Measurements from ENCODE around the gene RYR2.

Gene RYR2

DNA sequence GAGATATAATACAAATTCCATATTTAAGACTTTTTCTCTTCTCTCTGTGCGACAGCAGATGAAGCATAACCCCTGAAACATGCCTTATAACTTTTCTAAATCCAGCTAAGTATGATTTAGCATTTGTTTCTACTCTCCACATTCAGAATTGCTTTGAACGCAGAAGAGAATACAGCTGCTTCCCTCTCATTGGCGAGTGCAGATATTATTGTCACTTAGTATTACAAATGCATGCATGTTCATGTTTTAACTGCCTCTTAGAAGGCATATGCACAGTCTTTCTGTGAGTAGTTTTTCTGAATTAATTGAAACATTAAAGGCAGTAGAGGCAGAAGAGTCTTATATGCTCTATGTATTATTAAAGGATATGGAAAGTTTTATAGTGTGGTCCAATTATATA lies 631.6 kb downstream of the RYR2 start:
- no peak overlapping the region for H3K4me3 ChIP-seq
- H3K27ac ChIP-seq, result no peak overlapping the region

DNA sequence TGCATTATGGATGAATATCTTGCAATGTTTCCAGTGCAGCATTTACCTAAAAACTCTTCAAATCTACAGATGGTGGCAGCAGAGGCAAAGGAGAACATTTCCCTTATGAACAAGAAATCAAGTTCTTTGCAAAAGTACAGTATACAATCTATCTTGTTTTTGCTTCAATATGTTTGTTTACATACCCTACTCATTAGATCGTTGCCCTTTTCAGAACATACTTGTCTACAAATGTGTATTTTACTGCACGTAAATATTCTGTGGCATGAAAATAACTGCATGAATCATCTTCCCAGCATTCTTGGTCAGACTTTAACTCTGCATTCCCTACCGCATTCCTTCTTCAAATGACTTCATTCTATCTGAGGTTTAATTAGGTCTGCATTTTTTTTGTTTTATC lies 636.0 kb downstream of the RYR2 start:
- Histone ChIP-seq H3K4me3 (no peak overlapping the region), H3K27ac (no peak overlapping the region)

DNA sequence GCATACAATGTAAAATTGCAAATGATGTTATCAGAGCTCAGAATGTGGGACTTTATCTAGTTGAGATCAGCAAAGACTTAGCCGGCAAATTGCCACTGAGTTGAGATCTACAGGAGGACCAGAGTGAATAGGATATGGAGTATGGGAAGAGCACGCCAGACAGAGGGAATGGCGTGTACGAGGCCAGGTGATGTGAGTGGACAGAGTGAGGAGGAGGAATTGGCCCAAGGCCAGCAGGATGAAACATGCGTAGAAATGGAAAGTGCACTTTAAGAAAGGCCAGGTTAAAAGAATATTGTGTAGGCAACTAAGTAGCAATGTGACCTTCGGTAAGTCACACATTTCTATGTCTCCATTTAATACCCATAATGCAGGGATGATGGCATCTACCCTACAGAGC lies 637.7 kb downstream of the RYR2 start:
- H3K4me3 ChIP-seq, result no peak overlapping the region
- no peak overlapping the region for H3K27ac ChIP-seq

GRCh38 chr1:237681210-237681609 lies 639.2 kb downstream of the RYR2 start:
- H3K4me3 ChIP-seq, result no peak overlapping the region
- no peak overlapping the region for H3K27ac ChIP-seq

DNA sequence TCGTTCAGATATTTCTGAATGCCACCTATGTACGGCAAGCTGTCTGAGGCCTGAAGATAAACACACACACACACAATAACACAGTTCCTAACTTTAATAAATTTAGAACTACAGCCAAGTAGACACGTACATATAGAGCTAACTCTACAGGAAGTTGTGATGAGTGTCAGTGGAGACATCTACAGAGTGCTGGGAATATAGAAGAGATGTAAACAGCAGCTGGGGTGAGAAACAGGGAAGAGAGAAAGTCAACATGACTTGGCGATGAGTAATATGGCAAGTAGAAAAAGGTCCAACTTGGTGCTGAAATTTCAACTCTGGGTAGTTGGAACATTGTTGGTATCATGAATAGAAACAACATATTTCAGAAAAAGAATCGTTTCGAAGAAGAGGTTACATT lies 642.3 kb downstream of the RYR2 start:
- no peak overlapping the region for H3K27ac ChIP-seq
- no peak overlapping the region for H3K4me3 ChIP-seq

GRCh38 chr1:237685551-237685950 lies 643.6 kb downstream of the RYR2 start:
- no peak overlapping the region for H3K27ac ChIP-seq
- H3K4me3 ChIP-seq, result no peak overlapping the region

DNA sequence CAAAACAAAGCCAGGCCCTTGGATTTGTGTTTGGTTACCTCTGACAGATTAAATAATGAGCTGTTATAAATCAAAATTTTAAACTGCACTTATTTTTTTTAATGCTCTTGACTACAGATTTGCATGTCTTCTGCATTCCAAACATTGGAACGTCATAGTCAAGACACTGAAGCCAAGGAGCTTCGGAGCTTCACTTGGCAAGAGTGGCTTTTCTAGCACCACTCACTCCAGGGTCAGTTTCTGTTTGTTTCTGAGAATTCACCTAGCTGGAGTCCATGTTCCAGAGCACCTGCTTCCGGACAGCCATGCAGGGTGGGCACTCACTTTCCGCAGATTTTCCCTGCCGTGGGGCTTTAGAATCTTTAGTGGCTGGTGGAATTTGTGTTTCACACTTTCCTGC lies 645.8 kb downstream of the RYR2 start:
- H3K4me3 ChIP-seq, result no peak overlapping the region
- H3K27ac ChIP-seq, result no peak overlapping the region

GRCh38 chr1:237690656-237691055 lies 648.7 kb downstream of the RYR2 start:
- Histone ChIP-seq H3K4me3 (no peak overlapping the region), H3K27ac (no peak overlapping the region)

DNA sequence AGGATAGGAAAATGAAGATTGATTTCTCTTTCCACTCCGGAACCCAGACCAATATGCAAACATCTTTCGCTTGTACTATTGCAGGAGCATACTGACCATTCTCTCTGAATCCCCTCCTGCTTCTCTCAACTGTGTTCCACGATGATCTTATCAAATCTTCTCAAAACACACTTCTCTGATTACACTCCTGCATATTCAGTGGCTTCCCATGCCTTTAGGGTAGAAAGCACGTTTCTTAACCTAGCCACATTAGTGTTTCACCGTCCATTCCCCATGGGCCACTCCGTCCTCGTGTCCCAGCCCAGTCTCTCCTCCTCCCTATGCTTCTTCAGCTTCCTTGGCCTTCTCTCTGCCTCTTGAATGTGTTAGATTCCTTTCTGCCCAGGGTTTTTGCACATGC lies 650.3 kb downstream of the RYR2 start:
- no peak overlapping the region for H3K27ac ChIP-seq
- H3K4me3 ChIP-seq, result no peak overlapping the region

- no peak overlapping the region for H3K4me3 ChIP-seq
- no peak overlapping the region for H3K27ac ChIP-seq
Measured at GRCh38 chr1:237695878-237696277, 653.9 kb downstream of the RYR2 start.

DNA sequence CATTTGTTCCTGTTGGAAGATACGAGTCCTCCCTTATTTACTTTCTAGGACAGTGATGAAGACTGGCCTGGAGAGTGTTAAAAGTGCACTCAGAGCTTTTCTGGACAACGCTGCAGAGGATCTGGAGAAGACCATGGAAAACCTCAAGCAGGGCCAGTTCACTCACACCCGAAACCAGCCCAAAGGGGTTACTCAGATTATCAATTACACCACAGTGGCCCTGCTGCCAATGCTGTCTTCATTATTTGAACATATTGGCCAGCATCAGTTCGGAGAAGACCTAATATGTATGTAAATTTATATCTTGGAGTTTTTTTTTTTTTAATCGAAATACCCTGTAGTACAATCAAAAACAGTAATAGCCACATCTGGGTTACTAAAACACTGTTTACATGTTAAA lies 658.2 kb downstream of the RYR2 start:
- H3K4me3 ChIP-seq, result no peak overlapping the region
- H3K27ac ChIP-seq, result no peak overlapping the region

DNA sequence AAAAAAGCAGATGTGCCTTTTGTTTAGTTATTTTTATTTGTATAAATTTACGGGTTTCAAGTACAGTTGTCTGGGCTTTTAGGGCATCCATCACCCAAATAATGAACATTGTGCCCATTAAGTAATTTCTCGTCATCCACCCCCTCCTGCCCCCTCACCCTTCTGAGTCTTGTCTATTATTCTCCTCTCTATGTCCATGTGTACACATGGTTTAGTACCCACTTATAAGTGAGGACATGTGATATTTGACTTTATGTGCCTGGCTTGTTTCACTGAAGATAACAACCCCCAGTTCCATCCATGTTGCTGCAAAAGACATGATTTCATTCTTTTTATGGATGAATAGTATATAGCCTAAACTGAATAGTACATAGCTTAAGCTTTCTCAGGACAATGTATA lies 659.5 kb downstream of the RYR2 start:
- Histone ChIP-seq H3K4me3 (no peak overlapping the region), H3K27ac (no peak overlapping the region)

GRCh38 chr1:237702161-237702560 lies 660.2 kb downstream of the RYR2 start:
- no peak overlapping the region for H3K4me3 ChIP-seq
- H3K27ac ChIP-seq, result no peak overlapping the region

GRCh38 chr1:237705462-237705861 lies 663.5 kb downstream of the RYR2 start:
- Histone ChIP-seq H3K27ac (no peak overlapping the region), H3K4me3 (no peak overlapping the region)

GRCh38 chr1:237709355-237709754 lies 667.4 kb downstream of the RYR2 start:
- Histone ChIP-seq H3K4me3 (no peak overlapping the region), H3K27ac (no peak overlapping the region)

DNA sequence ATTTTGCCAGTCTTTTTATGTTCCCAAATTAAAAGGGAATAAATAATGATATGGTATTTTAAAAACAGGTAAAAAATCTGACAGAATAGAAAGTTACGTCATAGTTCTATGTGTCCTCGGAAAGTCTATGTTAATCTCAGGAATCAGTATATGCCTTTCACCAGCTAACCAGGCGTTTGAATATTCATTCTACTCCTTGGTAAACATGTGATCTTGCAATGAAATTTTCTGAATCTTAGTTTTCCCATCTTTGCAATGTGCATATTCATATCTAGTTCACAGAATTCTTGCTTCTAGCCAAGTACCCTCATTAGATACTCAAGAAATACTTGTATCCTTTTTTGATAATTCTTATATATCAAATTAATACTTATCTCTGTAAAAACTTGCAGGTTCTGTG lies 669.3 kb downstream of the RYR2 start:
- no peak overlapping the region for H3K4me3 ChIP-seq
- H3K27ac ChIP-seq, result no peak overlapping the region

DNA sequence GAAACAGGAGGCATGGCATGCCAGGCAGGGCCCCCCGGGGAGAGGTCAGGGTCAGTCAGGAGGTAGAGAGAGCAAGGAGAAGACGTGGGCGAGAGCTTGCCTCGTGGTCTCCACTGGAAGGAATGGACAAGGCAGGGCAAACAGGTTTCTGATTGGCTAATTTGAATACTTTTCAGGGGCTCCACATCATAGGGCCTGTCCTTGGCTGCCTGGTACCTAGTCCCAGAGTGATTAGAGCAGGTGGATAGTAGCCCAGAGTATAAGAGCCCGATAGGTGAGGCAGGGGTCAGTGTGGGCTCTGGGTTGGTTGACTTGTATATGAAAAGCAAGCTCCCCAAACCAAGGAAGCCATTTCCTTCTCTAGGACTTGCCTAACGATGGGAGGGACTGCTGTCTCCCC lies 670.1 kb downstream of the RYR2 start:
- no peak overlapping the region for H3K4me3 ChIP-seq
- no peak overlapping the region for H3K27ac ChIP-seq

GRCh38 chr1:237712586-237713157 lies 670.7 kb downstream of the RYR2 start:
- Histone ChIP-seq H3K4me3 (no peak overlapping the region), H3K27ac (no peak overlapping the region)

- H3K4me3 ChIP-seq, result no peak overlapping the region
- H3K27ac ChIP-seq, result no peak overlapping the region
Measured at GRCh38 chr1:237713916-237714315, 671.9 kb downstream of the RYR2 start.

- Histone ChIP-seq H3K27ac (no peak overlapping the region), H3K4me3 (no peak overlapping the region)
Measured at GRCh38 chr1:237717106-237717505, 675.1 kb downstream of the RYR2 start.

DNA sequence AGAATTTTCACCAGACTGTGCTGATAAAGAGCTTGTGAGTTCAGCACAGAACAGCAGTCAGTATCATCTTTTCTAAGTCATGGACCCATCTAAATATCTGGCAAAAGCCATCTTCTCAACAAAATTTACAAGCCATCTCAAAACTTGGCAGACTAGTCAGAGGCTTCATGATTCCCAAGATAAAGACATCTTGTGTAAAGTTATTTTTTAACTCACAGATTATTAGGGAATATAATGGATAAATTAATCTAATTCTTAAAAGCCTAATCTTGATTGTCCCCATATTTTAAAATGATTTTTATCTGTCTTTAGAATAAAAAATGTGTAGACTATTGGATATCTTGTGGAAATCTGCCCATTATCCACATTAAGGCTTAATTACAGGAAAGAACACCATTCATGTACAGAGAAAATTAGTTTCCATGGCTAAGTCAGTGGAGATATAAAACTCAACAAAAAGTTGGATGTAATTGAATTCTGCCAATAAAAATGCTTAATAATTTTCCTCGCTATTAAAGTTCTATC lies 688.9 kb downstream of the RYR2 start:
- H3K27ac ChIP-seq, result no peak overlapping the region
- H3K4me3 ChIP-seq, result no peak overlapping the region

DNA sequence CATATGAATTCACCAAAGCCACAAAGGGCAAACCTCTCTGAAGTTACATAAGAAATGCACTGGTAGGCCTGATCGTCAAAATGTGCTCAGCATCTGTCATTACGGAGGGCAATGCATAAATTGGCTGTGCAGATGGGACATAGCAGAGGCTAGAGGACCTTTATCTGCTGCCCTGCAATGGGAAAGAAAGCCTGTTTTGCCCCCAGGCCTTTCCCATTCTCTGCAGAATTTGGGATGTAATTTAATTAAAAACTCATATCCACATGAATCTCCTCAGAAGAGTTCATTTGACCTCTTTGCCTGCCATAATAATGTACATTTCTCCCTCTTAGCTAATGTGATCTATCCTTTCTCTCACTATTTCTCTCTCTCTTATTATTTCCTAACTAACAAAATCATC lies 690.7 kb downstream of the RYR2 start:
- H3K27ac ChIP-seq, result no peak overlapping the region
- H3K4me3 ChIP-seq, result no peak overlapping the region

Data from skin epidermis (tissue), 12 donors.